Endothelial cell of umbilical vein (primary cell): Measurements from ENCODE around the gene SLC25A26. TPM values are rescaled to one million over a fixed set of nuclear protein-coding genes. Genes with fewer than 3 reads are reported as not detected.

Experiments
- BruUV-seq: library from RNA; stranded (reverse); fragments of 400-500 nt; replicated peaks from 2 replicates; lab custom pipeline; 2021; lab: Mats Ljungman, UMichigan
- CTCF ChIA-PET: fragments of 300-600, 350-600 bp; sonication (Branson Sonifier 250); formaldehyde crosslinking; loops from one replicate; lab custom pipeline; 2021; ENCODE audit warnings: antibody characterized with exemption, inconsistent platforms; lab: Charles Lee
- POLR2A ChIA-PET: fragments of 300-600, 350-600 bp; sonication (Branson Sonifier 250); formaldehyde crosslinking; loops from one replicate; lab custom pipeline; 2021; ENCODE audit warnings: antibody characterized with exemption, inconsistent platforms; lab: Charles Lee
- DNase-seq: peaks from one replicate; pipeline ENCODE4 v3.0.0-alpha.2; 2011; ENCODE audit warnings: low read depth, low spot score
- FAIRE-seq: peaks from 2 replicates; lab custom pipeline; 2011; peaks lifted over from hg19 to GRCh38; lab: Jason Lieb, UNC
- H2AFZ ChIP-seq: 2 replicates; pipeline ENCODE4 v1.6.0; 2012; ENCODE audit warnings: low read depth, low read length, control low read depth, inconsistent platforms
- H3K27ac ChIP-seq: 2 replicates; pipeline ENCODE4 v1.5.1; 2011; ENCODE audit warnings: low read depth, mild to moderate bottlenecking, control low read depth, low read length, moderate library complexity; ENCODE audit not compliant: insufficient read depth
- H3K27me3 ChIP-seq, 2 experiments: 2 replicates each; pipeline versions ENCODE4 v1.6.0 to v1.6.1; 2011; ENCODE audit warnings: low read length in 2 of 2, mixed read lengths in 1 of 2; ENCODE audit not compliant: control insufficient read depth in 2 of 2, insufficient read depth in 2 of 2
- H3K36me3 ChIP-seq, 2 experiments: 2 replicates in 1 of 2; 3 replicates in 1 of 2; pipeline ENCODE4 v1.5.1; 2011; ENCODE audit warnings: low read length in 2 of 2, mild to moderate bottlenecking in 1 of 2, moderate library complexity in 1 of 2; ENCODE audit not compliant: control insufficient read depth in 2 of 2, insufficient read depth in 2 of 2; ENCODE audit errors: extremely low read depth in 1 of 2
- H3K4me1 ChIP-seq: 3 replicates; pipeline ENCODE4 v1.5.1; 2011; ENCODE audit warnings: mild to moderate bottlenecking, low read length; ENCODE audit not compliant: control insufficient read depth, insufficient read depth; ENCODE audit errors: extremely low read depth
- H3K4me2 ChIP-seq: 2 replicates; pipeline ENCODE4 v1.6.1; 2011; ENCODE audit warnings: low read length, control low read depth, mixed read lengths; ENCODE audit not compliant: insufficient read depth
- H3K4me3 ChIP-seq, 3 experiments: fragments of 200-600 bp in 1 of 3; sonication (generic), shearing (Covaris generic) in 1 of 3; replicated peaks in 1 of 3; 2 replicates each; pipeline ENCODE4 v1.5.1; 2011 to 2016; ENCODE audit warnings: control low read depth in 3 of 3, low read length in 3 of 3, mild to moderate bottlenecking in 2 of 3, inconsistent platforms in 1 of 3, low read depth in 1 of 3, moderate library complexity in 1 of 3; ENCODE audit not compliant: insufficient read depth in 1 of 3
- H3K79me2 ChIP-seq: 2 replicates; pipeline ENCODE4 v1.6.0; 2012; ENCODE audit warnings: low read length, inconsistent platforms; ENCODE audit not compliant: control insufficient read depth, insufficient read depth
- H3K9ac ChIP-seq: replicated peaks from 2 replicates; pipeline ENCODE3; 2011; ENCODE audit warnings: low read length, control low read depth; ENCODE audit not compliant: insufficient read depth; ENCODE audit errors: extremely low read depth
- H3K9me1 ChIP-seq: replicated peaks from 3 replicates; pipeline ENCODE4 v1.6.0; 2011; ENCODE audit warnings: mild to moderate bottlenecking, low read length; ENCODE audit not compliant: control insufficient read depth, insufficient read depth; ENCODE audit errors: extremely low read depth
- H3K9me3 ChIP-seq: replicated peaks from 2 replicates; pipeline ENCODE4 v1.5.1; 2012; ENCODE audit warnings: low read length, inconsistent platforms; ENCODE audit not compliant: control insufficient read depth, insufficient read depth
- H4K20me1 ChIP-seq: replicated peaks from 2 replicates; pipeline ENCODE3; 2011; ENCODE audit warnings: mild to moderate bottlenecking, low read length; ENCODE audit not compliant: control insufficient read depth, insufficient read depth; ENCODE audit errors: extremely low read depth
- GATA2 ChIP-seq: IDR thresholded peaks from 2 replicates; pipeline ENCODE4 v1.7.0; 2011; ENCODE audit warnings: low read depth, mild to moderate bottlenecking, moderate library complexity, mixed read lengths, low read length; ENCODE audit not compliant: insufficient read length, insufficient read depth
- JUN ChIP-seq: IDR thresholded peaks from 2 replicates; pipeline ENCODE4 v1.6.1; 2011; ENCODE audit warnings: borderline replicate concordance, low read depth; ENCODE audit not compliant: insufficient read length, insufficient read depth
- MAX ChIP-seq: IDR thresholded peaks from 2 replicates; pipeline ENCODE4 v1.6.1; 2011; ENCODE audit not compliant: insufficient read depth, insufficient read length
- MYC ChIP-seq: IDR thresholded peaks from one replicate; pipeline ENCODE4 v1.6.1; 2011; ENCODE audit warnings: mild to moderate bottlenecking, low read depth, low read length
- POLR2A ChIP-seq: IDR thresholded peaks from 2 replicates; pipeline ENCODE4 v1.6.1; 2012; ENCODE audit warnings: low read depth, mild to moderate bottlenecking, control low read depth, low read length
- POLR2AphosphoS5 ChIP-seq: IDR thresholded peaks from 2 replicates; pipeline ENCODE4 v1.6.1; 2012; ENCODE audit warnings: low read depth, mild to moderate bottlenecking, control low read depth, low read length, moderate library complexity; ENCODE audit not compliant: insufficient read depth
- dilution Hi-C: fragments of 300-500 bp; cut with MboI; formaldehyde crosslinking; loops from one replicate; pipeline ENCODE4 v1.15.0; 2019; ENCODE audit warnings: low sequenced_read_pairs; ENCODE audit not compliant: extremely low pct_ligation_motif_present
- intact Hi-C: fragments of 100-400 bp; cut with micrococcal nuclease; formaldehyde crosslinking; loops from one replicate; pipeline ENCODE4 v1.10.0; 2022
- polyA plus RNA-seq, 4 experiments: library from polyadenylated mRNA; depleted of rRNA in 3 of 4; stranded (reverse) in 3 of 4; unstranded in 1 of 4; fragments of >200 nt; gene quantifications; 2 replicates each; pipeline versions ENCODE4 v1.2.1 to v1.2.3, GENCODE V29; 2011 to 2012; ENCODE audit warnings: missing spikeins in 1 of 4
- total RNA-seq: library from RNA; stranded (reverse); gene quantifications from 2 replicates; pipeline ENCODE4 v1.2.3, GENCODE V29; 2021

The SLC25A26 gene
- total and polyA plus RNA-seq, 2 donors (not counting 3 experiments of a cell fraction or from before 2014, with no cell fraction given): 11.8 to 23.5 TPM

GRCh38 chr3:66261355-66261754 lies 40.6 kb downstream of the SLC25A26 start:
- POLR2A ChIA-PET: no interaction called here
- Histone ChIP-seq H3K79me2 (no peaks in the 10 kb centered on the region), H3K36me3 (no peaks in the 10 kb centered on the region), H3K27me3 (no peaks in the 10 kb centered on the region), H4K20me1 (no peaks in the 10 kb centered on the region), H3K9me3 (no peaks in the 10 kb centered on the region), H3K9ac (no peak overlapping the region), H3K9me1 (no peaks in the 10 kb centered on the region), H3K4me1 (peaks cover 10% of the 10 kb centered on the region), H3K27ac (no peak overlapping the region), H2AFZ (no peak overlapping the region), H3K4me3 (no peak overlapping the region), H3K4me2 (no peak overlapping the region)
- CTCF ChIA-PET: interaction anchor here (2.6 kb wide), 1 partner anchor 15 kb away, joined by 6 read pairs; no protein-coding TSS in a partner anchor
- dilution Hi-C loops (no loop called here), intact Hi-C loops (no loop called here)
- no peak for FAIRE-seq
- no peak for TF ChIP-seq JUN
- no peak for TF ChIP-seq POLR2A
- BruUV-seq: no TSS peak
- DNase-seq: no peak

- no peak overlapping the region for H3K9ac ChIP-seq
- TF ChIP-seq MAX: no peak
- no peak for TF ChIP-seq GATA2
- no peak for TF ChIP-seq POLR2AphosphoS5
- no peak for TF ChIP-seq MYC
- intact Hi-C loops: no loop called here
- dilution Hi-C loops: no loop called here
- H4K20me1 ChIP-seq: no peaks in the 10 kb centered on the region
- no peaks in the 10 kb centered on the region for H3K9me1 ChIP-seq
- H3K4me2 ChIP-seq: no peak overlapping the region
- no peak overlapping the region for H3K27ac ChIP-seq
- DNase-seq (no peak), FAIRE-seq (no peak)
- H3K27me3 ChIP-seq: no peaks in the 10 kb centered on the region
- no peak overlapping the region for H3K4me3 ChIP-seq
- POLR2A ChIA-PET: no interaction called here
- H3K9me3 ChIP-seq: no peaks in the 10 kb centered on the region
- H3K4me1 ChIP-seq: no peaks in the 10 kb centered on the region
- BruUV-seq: no TSS peak
- CTCF ChIA-PET: interaction anchor here (0.9 to 1.0 kb wide), 3 partner anchors 112 to 557 kb away, joined by 3 to 6 read pairs (median 3); no protein-coding TSS in a partner anchor
- H3K36me3 ChIP-seq: no peaks in the 10 kb centered on the region
- H2AFZ ChIP-seq: no peak overlapping the region
- H3K79me2 ChIP-seq: no peaks in the 10 kb centered on the region
Measured at GRCh38 chr3:66265649-66266048, 44.8 kb downstream of the SLC25A26 start.
